ENCODE data around the gene OPCML.

- TF ChIP-seq CTCF (IDR thresholded peaks at IDR 0.05; ENCODE audit: poor library complexity, severe bottlenecking), result no peak
- TF ChIP-seq EZH2 (IDR thresholded peaks at IDR 0.05; ENCODE audit: borderline replicate concordance, insufficient read depth, low read length, poor library complexity, severe bottlenecking), result no peak
- TF ChIP-seq MXI1 (conservative IDR thresholded peaks at IDR 0.05; ENCODE audit: poor library complexity, severe bottlenecking), result no peak
- no peak for TF ChIP-seq REST (IDR thresholded peaks at IDR 0.05; ENCODE audit: borderline replicate concordance)
- no peak for TF ChIP-seq SMC3 (conservative IDR thresholded peaks at IDR 0.05; ENCODE audit: poor library complexity)
- no peak for TF ChIP-seq EP300 (conservative IDR thresholded peaks at IDR 0.05; ENCODE audit: poor library complexity, severe bottlenecking)
- TF ChIP-seq POLR2AphosphoS5 (IDR thresholded peaks at IDR 0.05), result no peak
- no peak for TF ChIP-seq RAD21 (conservative IDR thresholded peaks at IDR 0.05)
These were observed 473.8 kb downstream of the OPCML start for GRCh38 chr11:133058501-133058900.
